Right ventricle myocardium superior (tissue), 1 donor: ENCODE results near the gene PPP2R3B. TPM values are rescaled to one million over a fixed set of nuclear protein-coding genes. Genes with fewer than 3 reads are reported as not detected.
"Not testable (repeated sequence)": the region's sequence is repeated elsewhere in the genome, so short reads cannot be mapped to it uniquely, and the experiment has no call there.

Experiments used
- ATAC-seq: fragments of 200-7000 bp; cut with Tn5 transposase; one replicate; pipeline ENCODE4 v1.9.1; 2020; ENCODE audit warnings: mild to moderate bottlenecking; ENCODE audit not compliant: poor library complexity
- DNase-seq: peaks from one replicate; pipeline ENCODE4 v3.0.0-alpha.2; 2020
- intact Hi-C: fragments of 100-400 bp; cut with DNase I; formaldehyde crosslinking; loops from one replicate; pipeline ENCODE4 v1.11.2; 2022
- long read RNA-seq: library from polyadenylated mRNA; unstranded; transcript quantifications from one replicate; pipeline ENCODE4 v2.0.0, GENCODE V29; 2021
- total RNA-seq: library from RNA; stranded (reverse); fragmentation: NEBNext Ultra II Directional; extraction: Animal tissue kit (Norgen Biotek cat#: 25700); gene quantifications from one replicate; pipeline ENCODE4 v1.2.1, GENCODE V29; 2021
- donor health status: DM: no; HTN: yes; CAD: no; lungs with severe emphysema.

The PPP2R3B gene
- total RNA-seq: 154 TPM
- long read RNA-seq, transcript PPP2R3B-202 (13 exons, 2,151 nt): major isoform, 13 of 610 reads
- long read RNA-seq, partial matches to known transcripts: 19 of 610 reads
- long read RNA-seq, other reads (novel, unspliced or antisense): 576 of 610 reads

DNA sequence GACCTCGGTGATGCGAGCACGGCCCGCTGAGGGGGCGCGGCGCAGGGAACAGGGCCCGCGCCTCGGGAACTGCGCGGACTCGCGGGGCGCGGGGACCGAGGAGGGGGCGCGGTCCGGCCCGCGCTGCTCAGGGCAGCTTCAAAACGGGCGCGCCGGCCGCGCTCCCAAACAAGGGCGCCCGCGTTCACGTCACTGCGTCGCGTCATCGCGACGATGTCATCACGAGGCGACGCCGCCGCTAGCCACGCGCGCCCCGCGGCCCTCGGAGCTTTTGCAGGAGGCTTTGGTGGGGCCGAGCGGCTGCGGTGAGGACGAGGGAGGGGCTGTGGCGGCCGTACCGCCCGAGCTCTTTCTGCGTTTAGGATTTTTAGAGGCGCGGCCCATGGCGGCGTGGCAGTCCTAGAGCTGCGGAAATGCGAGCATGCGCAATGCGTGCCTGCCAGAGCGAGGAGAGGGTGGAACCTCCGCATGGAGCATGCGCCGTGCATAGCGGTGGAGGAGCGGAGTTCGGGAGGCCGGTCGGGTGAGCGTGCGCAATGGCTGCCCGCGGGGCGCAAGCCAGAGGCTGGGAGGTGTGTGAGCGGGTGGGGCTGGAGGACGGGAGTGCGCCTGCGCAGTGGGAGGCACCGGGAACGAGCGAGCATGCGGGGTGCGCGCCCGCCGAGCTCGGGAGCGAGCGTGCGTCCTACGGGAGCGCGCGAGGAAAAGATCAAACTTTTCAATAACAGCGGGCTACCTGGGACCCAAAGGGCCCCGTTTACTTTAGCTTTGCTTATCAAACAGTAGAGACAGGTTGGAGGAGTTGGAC lies at the start of gene PPP2R3B:
Gene PPP2R3B, minus strand, starts transcription at position 140 of the 808 bp plus-strand sequence. CDS start 216 bp downstream, outside the sequence.
- intact Hi-C loops: no loop called here
- DNase-seq (peak; percentile 99), ATAC-seq (peak; percentile 100)

GRCh38 chrX:435536-436122 lies 48.9 kb upstream of the PPP2R3B start:
- ATAC-seq (no peak), DNase-seq (no peak)

DNA sequence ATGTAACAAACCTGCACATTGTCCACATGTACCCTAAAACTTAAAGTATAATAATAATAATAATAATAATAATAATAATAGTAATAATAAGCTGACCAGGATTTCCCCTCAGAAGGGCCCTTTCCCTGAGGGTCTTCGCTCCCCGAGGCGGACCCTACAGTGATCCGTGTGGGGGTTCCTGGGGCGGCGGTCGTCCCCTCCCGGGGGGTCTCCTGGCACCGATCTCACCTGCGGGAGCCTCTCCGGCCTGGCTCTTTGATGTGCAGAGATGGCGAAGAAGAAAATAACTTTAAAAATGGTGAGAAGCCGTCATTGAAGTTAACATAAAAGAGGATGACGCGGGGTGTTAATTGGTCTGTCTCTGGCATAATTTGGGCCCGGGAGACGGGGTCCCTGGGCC lies 48.2 kb upstream of the PPP2R3B start:
- intact Hi-C loops: no loop called here
- no peak for DNase-seq
- no peak for ATAC-seq

More at GRCh38 chrX:435536-436122, 48.9 kb upstream of the PPP2R3B start:
- intact Hi-C loops: no loop called here

- intact Hi-C loops: no loop called here
- DNase-seq (no peak), ATAC-seq (no peak)
These were observed 47.1 kb upstream of the PPP2R3B start for GRCh38 chrX:433771-434170.

- intact Hi-C loops, ATAC-seq, DNase-seq: not testable (repeated sequence)
These were observed 46.0 kb upstream of the PPP2R3B start for GRCh38 chrX:432666-433065.

DNA sequence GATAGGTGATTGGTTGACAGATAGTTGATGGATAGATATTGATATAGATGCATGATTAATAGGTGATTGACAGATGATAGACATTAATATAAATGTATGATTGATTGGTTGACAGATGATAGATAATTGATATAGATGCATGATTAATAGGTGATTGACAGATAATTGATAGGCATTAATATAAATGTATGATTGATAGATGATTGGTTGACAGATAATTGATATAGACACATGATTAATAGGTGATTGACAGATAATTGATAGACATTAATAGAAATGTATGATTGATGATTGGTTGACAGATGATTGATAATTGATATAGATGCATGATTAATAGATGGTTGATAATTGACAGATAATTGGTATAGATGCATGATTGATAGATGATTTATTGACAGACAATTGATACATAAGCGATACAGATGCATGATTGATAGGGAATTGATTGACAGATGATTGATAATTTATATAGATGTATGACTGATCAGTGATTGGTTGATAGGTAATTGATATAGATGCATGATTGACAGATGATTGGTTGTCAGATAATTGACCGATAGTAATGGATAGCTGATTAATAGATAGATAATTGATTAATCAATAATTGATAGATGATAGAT lies 44.9 kb upstream of the PPP2R3B start:
- DNase-seq (no peak), ATAC-seq (no peak)
- intact Hi-C loops: no loop called here

DNA sequence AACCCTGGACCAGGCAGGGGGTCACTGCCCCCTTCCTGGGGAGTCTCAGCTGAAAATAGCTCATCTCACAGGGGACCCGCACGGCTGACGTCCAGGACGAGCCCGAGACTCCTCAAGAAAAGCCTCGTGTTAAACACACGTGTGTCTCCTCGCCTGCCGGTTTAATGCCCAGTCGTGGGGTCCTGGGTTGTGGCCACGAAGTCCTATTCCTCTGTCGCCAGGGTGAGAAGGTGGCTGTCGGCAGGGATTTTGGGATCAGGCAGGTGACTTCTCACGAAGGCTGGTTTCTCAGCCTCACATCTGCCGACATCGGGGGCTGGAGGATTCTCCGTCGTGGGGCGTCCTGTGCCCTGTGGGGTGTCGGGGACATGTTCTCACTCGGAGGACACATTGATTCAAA lies 44.3 kb upstream of the PPP2R3B start:
- intact Hi-C loops: no loop called here
- no peak for DNase-seq
- no peak for ATAC-seq

DNA sequence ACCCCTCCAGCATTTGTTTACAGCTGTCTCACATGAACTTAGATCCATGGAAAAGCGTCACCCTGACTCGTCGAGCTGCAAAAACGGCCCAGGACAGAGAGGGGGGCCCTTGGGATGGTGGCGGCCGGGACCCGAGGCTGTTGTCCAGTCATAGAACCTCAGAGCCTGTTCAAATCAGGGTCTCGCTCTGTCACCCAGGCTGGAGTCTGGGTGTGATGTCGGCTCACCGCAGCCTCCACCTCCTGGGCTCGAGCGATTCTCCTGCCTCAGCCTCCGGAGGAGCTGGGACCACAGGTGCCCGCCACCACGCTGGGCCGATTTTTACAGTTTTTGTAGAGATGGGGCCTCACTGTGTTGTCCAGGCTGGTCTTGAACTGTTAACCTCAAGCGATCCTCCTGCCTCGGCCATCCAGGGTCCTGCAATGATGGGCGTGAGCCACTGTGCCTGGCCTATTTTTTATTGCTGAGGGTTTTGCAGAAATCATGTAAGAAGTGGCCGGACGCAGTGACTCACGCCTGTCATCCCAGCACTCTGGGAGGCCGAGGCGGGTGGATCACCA lies 42.6 kb upstream of the PPP2R3B start:
- ATAC-seq (no peak), DNase-seq (no peak)
- intact Hi-C loops: no loop called here

GRCh38 chrX:427812-428725 lies 41.4 kb upstream of the PPP2R3B start:
- intact Hi-C loops: no loop called here
- ATAC-seq (no peak), DNase-seq (no peak)

- no peak for ATAC-seq
- intact Hi-C loops: no loop called here
- no peak for DNase-seq
These were observed 40.2 kb upstream of the PPP2R3B start for GRCh38 chrX:426881-427280.

DNA sequence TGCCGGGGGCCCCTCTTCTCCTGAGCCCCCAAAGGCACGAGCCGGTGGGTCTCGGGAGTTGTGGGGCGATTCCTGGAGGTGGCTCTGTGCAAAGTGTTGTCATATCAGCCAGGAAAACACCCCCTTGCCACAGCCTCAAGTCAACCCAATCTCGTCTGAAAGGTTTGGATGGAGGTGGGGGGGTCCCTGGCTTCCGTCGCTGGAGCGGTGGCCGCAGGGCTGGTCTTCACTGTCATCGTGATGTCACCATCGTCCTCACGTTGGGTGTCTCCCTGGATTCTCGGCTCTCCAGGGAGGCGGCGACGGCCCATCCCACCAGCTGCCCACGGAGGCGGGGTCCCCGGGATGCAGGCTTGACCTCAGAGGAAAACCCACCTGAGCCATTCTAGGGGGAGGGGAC lies 38.3 kb upstream of the PPP2R3B start:
- DNase-seq (no peak), ATAC-seq (no peak)
- intact Hi-C loops: no loop called here

DNA sequence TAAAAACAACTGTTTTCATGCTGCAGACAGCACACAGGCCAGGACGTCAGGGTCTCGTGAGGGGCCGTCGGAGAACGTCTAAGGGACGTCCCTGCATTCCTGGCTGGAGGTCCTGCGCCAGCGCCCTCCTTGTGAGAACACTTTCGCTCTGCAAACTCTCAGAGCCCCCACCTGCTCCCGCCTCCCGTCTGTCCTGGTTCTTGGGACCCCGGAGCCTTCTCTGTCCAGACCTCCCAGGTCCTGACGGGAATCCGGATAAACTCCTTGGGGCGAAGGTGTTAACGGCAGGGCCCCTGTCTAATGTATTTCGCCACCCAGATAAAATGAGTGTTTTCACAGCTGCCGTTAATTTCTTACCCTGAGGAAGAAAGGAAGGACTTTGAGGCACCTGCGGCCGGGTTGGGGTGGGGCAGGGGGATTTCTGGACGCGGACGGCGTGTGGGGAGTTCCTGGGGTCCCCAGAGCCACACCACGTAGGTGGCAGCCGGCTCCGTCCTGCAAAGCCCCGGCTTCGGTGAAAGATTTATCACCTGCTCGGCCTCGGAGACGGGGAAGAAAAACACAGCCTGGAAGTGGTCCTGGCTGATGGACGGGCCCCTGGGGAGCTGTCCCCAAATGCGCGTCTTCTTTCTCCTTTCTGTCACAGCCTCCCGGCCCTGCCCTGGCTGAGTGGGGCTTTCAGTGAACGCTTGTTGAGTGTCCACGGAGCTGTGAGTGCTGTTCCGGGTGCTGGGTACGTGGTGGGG lies 35.1 kb upstream of the PPP2R3B start:
- ATAC-seq (no peak), DNase-seq (no peak)
- intact Hi-C loops: no loop called here

- DNase-seq: no peak
- intact Hi-C loops: no loop called here
These were observed 34.0 kb upstream of the PPP2R3B start for GRCh38 chrX:420496-421223.

GRCh38 chrX:418927-419729 lies 32.4 kb upstream of the PPP2R3B start:
- DNase-seq: no peak
- ATAC-seq: no peak
- intact Hi-C loops: no loop called here

More at GRCh38 chrX:420496-421223, 34.0 kb upstream of the PPP2R3B start:
- no peak for ATAC-seq

GRCh38 chrX:415498-415897 lies 28.8 kb upstream of the PPP2R3B start:
- DNase-seq: peak; percentile 7
- ATAC-seq, intact Hi-C loops: not testable (repeated sequence)
